CD4-positive, alpha-beta T cell treated with Interleukin-6 for 4 hours (primary cell): Measurements from ENCODE around the gene APBA2.
"Not testable (repeated sequence)": the region's sequence is repeated elsewhere in the genome, so short reads cannot be mapped to it uniquely, and the experiment has no call there.

ENCODE experiments used
- DNase-seq: peaks from one replicate; pipeline ENCODE4 v3.0.0-alpha.2; 2020; ENCODE audit warnings: mixed read lengths

APBA2 gene

DNA sequence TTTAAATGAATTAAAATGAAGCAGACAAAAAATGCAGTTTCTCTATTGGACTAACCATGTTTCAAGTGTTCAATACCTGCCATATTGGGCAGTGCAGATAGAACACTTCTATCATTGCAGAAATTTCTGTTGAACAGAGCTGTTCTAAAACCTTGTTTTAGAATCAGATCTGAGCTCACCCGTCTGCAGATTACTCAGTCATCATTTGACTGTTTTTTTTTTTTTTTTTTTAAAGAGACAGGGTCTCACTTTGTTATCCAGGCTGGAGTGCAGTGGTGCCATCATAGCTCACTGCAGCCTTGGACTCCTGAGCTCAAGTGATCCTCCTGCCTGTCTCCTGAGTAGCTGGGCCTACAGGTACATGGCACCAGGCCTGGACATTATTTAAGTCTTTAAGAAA is 128.7 kb downstream of the APBA2 start:
- DNase-seq: no peak

DNA sequence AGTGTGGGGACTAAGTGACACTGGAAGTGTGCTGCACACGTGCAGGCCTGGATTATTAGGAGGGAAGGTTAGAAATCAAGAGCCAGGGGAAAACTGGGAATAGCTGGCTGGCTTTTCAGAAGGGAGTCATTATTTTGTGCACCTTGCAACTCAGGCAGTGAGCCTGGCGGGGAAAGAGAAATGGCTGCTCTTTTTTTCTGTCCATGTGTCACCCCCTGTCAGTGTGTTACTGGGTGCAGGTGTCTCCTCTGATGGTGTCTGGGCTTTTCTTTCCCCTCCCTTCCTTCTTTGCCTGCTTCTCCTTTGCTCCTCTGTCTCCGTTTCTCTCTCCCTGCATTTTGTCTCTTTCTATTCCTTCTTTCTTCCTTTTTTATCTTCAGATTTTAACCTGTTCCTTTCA is 130.7 kb downstream of the APBA2 start:
- DNase-seq: no peak

DNA sequence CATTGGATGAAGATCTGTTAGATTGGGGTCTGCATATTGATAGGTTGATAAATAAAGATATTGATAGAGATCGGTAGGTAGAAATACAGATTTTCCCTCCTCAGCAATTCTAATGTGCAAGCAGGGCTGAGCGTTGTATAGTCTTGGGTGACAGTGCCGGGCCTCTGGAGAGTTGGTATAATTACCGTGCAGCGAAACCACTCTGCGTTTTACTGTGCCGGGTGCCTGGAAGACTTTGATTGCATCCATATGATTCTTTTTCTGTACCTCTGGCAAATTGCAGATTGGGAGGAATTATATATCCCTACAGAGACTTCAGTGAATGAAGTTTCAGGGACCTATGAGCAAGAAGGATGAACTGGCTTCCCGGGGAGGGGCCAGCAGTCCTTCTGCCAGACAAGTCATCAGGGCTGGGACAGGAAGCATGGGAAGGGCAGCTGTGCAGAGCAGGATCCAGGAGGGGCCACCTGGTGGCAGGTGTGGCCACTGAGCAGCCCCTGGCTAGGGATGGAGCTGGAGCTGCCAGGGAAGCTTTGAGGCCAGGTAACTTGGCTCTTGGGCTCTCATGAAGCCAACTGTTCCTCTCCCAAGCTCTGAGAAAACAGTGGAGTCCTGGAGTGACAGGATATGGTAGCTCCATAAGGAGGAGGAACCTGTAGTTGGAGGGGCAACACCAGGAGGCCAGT is 132.5 kb downstream of the APBA2 start:
- DNase-seq: no peak

DNA sequence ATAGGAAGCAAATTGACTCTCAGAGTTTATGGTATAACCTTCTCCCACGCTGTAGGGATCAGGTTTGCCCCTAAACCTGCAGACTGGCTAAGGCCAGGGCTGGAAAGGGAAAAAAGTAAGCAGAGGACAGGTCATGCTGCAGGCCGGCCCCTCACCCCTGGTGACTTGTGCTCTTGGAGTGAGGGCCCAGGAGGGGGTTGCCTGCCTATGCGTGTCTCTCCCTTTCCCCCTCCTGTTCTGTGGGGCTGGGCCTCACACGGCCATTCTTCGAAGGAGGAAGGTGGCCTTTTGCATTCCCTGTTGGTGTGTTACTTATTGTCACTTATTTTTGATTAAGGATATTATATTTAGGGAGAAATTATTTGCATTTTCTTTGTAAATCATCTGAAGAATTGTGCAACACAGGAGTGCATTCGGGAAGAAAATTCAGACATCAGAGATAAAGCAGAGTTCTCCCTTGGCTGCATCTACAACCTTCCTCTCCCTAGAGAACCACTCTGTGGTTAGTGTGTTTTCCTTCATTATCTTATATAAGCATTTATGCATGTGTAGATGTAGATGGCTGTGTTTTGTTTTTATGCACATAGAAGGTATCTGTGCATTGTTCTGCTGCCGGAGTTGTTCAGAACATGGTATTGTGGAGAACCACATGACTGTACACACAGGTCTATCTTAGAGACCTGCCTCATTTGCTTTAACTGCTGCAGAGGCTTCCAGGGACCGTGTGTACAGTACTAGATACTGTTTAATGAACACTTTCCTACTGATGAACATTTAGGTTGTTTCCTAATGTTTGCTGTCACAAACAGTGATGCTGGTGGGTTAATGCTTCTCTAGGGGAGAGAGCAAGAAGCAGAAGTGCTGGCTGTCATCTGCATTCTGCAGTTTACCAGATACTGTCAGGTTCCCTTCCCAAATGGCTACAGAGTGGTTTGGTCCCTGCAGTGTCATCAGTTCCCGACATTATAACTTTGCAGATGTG is 133.5 kb downstream of the APBA2 start:
- DNase-seq: no peak

DNA sequence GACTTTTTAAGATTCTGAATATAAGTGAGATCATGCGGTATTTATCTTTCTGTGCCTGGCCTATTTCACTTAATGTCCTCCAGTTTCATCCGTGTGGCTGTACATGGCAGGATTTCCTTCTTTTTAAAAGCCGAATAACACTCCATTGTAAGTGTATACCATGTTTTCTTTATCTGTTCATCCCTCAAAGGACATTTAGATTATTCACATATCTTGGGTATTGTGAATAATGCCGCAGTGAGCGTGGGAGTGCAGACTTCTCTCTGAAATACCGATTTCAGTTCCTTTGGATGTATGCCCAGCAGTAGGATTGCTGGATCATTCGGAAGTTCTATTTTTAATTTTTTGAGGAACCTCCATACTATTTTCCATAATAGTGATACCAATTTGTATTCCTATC is 136.1 kb downstream of the APBA2 start:
- DNase-seq: no peak

DNA sequence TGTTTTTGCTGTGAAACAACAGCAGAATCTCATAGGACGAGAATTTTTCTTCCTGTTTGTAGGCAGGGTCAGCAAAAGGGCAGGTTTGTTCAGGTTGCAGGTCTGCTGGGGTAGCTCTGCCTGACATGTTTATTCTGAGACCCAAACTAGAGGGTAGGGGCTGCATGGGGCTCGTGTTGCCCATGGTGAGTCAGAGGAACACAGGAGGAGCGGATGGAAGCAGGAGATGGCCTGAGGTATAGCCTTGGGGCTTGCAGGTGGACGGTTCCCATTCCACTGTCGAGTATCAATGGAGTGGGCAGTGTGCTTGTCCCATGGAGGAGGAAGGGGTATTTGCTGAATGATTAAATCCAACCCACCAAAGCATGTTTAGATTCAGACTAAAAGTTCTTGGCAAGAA is 138.9 kb downstream of the APBA2 start:
- DNase-seq: no peak

DNA sequence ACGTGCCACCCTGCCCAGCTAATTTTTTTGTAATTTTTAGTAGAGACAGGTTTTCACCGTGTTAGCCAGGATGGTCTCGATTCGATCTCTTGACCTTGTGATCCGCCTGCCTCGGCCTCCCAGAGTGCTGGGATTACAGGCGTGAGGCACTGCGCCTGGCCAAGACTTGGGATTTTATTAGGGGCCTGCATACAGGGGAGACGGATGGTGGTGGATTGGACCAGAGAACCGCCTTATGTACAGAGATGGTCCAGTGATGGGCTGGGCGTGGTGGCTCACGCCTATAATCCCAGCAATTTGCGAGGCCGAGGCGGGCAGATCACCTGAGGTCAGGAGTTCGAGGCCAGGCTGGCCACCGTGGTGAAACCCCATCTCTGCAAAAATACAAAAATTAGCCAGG is 139.6 kb downstream of the APBA2 start:
- not testable (repeated sequence) for DNase-seq

DNA sequence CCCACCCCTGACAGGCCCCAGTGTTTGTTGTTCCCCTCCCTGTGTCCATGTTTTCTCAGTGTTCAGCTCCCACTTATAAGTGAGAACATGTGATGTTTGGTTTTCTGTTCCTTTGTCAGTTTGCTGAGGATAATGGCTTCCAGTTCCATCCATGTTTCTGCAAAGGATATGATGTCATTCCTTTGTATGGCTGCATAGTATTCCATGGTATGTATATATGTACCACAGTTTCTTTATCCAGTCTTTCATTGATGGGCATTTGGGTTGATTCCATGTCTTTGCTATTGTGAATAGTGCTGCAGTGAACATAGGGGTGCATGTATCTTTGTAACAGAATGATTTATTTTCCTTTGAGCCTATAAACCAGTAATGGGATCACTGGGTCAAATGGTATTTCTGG is 142.4 kb downstream of the APBA2 start:
- DNase-seq: not testable (repeated sequence)

DNA sequence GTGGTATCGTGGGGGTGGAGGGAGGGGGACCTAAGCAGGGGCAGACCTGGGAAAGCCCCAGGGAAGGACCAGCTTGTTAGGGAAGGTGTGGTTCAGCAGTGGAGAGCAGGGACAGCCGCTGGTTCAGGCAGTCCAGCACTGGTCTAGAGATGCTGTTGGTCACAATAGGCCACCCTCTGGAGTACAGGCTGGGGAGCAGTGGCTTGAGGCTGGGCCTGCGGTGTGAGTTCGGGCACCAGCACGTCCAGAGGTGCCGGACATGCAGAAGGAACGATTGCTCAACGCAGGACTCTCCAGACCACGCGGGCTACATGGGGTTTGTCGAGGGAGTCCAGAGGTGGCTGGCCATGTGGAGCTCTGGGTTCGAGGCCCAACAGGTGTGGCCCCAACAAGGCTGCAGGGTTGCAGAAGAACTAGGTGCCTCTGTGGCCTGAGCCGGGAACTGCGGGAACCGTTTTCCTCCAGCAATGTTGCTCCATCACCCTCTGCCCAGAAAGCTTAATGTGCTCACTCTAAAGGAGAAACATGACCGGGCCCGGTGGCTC is 143.9 kb downstream of the APBA2 start:
- DNase-seq: no peak

DNA sequence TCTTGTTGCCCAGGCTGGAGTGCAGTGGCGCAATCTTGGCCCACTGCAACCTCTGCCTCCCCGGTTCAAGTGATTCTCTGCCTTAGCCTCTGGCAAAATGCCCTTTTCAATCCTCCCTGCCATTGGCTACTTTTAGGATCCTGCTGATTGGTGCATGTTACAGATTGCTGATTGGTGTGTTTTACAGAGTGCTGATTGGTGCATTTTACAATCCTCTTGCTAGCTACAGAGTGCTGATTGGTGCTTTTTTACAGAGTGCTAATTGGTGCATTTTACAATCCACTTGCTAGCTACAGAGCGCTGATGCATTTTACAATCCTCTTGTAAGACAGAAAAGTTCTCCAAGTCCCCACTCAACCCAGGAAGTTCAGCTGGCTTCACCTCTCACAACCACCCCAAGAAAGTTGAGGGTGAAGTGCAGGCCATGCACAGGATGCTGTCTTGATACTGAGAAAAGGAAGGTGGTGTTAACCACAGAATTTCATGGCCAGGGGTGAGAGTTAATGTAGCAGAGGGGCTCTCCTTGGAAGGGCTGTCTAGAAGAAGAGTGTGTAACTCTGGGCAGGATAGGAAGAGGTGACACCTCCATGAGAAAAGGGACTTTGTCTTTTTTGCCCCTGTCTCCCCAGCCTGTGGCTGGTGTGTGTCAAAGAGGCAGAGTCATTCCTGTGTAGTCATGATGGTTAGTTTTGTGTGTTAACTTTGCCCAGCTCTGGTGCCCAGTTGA is 145.9 kb downstream of the APBA2 start:
- DNase-seq: no peak

DNA sequence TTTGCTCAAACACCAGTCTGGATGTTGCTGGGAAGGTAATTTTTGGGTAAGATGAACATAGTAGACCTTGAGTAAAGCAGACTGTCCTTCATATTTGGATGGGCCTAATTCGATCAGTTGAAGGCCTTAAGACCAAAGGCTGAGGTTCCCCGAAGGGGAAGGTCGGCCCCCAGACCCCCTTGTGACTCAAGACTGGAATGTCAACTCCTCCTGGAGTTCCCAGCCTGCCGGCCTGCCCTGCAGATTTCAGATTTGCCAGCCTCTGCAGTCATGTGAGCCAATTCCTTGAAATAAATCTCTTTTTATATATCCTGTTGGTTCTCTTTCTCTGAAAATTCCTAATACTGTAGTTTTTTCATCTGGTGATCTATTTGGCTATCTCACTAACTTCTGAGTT is 146.5 kb downstream of the APBA2 start:
- no peak for DNase-seq

DNA sequence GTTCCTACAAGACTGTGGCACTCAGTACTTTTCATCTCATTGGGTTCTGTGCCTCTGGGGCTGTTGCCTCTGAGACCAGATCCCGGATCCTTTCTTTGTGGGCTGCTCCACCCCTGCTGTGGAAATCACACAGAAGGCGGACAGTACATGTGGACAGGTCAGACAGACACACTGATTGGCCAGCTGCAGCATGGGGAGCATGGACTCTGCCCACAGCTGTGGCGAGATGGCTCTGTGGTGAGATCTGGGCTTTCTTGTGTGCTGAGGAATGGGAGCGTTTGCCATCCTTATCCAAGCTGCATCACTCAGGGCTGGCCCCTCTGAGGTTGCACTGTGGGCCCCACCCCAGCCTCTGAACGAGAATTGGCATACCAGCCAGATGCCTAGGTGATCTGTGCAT is 147.0 kb downstream of the APBA2 start:
- no peak for DNase-seq

DNA sequence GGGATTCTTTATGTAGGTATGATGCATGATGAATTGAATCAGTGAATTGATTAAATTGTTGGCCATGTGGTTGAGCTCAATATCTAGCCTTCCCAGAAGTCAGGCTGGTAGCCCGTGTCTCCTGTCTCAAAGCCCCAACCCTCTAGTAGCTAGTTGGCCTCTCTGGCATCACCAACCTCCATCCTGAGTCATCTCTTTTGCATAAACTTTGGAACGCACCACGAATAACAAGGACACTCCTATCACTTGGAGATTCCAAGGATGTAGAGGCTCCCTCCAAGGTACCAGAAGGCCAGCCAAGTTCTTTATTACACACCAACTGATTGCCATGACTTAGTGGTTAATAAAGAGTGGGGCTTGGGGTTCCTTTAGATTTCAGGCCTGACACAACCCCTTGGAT is 148.4 kb downstream of the APBA2 start:
- DNase-seq: no peak

DNA sequence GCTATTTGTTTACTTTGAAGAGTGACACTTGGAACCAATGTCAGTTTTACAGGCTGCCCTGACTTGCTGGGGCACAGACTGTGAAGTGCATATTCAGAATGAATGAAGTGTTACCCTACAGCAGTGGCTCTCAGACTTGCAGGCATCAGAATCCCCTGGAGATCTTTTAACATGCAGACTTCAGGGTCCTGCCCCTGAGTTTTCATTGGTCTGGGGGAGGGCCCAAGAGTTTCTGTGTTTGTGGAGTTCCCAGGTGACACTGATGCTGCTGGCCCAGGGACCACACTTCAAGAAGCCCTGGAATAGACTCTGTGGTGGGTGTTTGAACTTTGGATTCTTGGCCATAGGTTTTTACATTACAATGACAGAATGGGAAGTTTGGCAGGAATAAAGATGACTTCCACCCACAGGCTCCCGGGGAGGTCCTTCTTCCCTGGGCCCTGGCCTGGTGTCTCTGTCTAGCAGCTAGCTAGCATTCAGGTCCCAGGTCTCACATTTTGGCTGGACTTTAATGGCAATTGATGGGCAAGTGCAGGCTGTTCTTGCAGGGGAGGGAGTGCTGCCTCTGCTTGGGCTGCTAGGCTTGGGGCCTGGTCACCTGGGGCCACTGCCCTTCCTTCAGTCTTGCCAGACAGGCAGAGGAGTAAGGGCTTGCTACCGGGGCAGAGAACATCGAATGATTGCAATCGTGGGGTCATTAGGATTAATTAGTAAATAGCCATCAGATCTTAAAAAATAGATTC is 149.0 kb downstream of the APBA2 start:
- DNase-seq: no peak

DNA sequence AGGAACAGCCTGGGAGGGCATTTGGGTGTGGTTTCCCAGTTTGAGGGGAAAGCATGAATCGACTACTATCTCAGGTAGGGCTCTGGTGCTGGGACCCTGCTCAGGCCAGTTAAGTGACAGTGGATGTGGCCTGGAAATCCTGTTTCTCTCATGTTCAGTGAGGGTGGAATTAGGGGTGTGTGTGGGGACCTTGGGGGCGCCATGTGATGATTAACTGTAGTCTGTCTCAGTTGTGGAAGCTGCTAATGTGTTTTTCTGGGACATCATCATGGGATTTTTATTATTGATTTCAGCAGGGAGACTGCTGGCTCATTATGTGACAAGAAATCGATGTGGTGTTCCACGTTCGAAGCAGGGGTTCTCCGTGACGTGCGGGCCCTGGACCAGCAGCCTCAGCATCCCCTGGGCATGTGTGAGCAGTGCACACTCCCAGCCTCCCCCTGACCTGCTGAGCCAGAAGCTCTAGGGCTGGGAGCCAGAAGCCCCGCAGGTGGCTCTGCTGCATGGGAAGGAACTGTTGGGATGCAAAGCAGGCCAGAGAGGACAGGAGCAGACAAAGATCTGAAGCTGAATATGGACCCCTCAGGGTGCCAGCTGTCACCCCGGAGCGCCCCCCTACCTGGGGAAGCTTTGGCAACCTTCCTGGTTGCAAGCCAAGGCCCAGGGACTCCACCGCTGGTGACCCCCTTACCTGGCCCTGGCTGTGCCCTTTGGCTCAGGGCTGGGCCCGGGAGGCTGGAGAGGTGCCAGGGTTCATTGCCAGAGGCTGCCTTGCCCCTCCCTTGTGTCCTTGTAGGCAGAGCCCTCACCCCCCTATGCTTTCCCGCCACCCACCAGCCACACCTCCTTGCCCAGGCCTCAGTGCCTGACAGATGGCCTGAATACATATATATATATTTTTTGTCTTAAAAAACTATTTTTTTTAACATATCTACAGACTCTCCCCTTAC is 149.8 kb downstream of the APBA2 start:
- no peak for DNase-seq

DNA sequence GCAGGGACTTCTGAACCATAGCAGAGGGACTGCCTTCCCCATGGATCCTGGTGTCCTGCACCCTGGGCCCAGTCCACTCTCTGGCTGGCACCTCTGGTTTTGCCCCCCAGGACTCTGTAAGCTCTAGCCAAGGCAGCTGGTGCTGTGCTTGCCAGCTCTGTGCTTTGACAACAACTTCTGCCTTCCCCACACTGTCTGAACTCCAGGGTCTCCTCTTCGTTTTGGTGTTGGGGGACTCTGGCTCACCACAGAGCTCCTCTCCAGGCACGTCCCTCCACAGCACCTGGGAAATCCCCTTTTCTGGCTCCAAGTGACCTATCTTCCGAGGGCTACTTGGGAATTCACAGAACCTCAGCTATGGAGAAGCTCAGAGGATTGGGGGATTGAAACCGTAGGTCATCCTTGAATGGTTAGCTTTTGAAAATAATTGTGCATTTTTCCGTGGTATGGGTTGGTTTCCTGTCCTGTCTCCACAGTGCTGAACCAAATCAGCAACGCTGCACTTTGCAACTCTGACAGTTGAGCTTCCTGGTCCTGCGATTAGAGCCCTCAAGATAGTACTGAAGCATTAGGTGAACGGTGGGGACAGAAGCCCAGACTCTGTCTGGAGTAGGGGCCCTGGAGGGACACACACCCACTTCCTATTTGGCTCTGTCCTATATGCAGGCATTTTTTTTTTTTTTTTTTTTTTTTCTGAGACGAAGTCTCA is 152.4 kb downstream of the APBA2 start:
- no peak for DNase-seq

DNA sequence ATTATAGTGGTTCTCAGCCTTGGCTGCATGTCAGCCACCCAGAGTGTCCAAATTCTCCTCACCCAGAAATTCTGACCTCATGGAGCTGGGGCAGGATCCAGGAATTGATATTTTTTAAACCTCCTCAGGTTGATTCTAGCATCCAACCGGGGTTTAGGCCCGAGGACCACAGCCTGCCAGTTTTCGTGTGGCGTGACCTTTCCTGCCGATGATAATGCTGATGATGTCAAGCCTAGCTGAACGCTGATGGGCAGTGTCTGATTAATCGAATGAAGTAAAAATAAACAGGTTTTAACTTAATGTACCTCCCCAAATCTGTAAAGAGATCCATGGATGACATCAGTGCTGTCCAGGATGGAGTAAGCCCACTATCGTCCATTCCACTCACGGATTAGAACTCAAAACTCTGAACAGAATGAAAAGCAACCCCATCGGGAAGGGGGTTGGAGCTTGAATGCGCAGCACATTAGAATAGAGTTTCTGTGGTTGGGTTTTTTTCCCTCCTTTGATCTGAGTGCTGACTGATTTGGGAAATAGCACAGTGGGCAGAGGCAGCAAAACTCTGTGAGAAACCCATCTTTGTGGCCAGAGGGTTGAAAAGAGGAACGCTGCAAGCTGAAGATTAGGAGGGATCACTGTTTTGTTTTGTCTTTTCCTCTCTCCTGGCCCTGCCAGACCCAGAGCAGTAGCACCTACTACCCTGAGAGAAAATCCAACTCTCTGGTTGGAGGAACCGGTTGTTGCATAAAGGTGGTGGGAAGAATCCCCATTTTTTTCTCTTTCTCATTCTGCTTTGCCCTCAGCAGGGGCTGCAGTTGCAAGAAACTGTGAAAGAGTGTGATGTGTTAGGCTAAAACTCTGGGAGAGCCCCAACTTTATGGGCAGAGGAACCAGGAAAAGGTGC is 153.9 kb downstream of the APBA2 start:
- DNase-seq: no peak

DNA sequence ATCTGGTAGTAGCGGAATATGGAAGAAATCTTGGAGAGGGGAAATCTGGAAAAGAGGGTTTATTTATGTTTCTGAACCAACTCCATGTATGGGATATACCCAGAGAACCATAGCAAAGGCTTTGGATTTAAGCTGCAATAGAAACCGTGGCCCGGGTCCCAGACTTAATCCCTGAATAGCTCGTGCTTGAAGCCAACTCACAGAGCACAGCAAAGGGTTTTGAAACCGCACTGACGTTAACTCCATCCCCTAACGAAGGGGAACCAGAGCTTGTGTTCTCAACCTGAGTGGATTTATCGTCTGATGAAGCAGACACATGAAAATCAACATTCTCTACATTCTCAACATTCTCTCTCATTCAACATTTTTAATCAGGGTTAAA is 154.6 kb downstream of the APBA2 start:
- no peak for DNase-seq

DNA sequence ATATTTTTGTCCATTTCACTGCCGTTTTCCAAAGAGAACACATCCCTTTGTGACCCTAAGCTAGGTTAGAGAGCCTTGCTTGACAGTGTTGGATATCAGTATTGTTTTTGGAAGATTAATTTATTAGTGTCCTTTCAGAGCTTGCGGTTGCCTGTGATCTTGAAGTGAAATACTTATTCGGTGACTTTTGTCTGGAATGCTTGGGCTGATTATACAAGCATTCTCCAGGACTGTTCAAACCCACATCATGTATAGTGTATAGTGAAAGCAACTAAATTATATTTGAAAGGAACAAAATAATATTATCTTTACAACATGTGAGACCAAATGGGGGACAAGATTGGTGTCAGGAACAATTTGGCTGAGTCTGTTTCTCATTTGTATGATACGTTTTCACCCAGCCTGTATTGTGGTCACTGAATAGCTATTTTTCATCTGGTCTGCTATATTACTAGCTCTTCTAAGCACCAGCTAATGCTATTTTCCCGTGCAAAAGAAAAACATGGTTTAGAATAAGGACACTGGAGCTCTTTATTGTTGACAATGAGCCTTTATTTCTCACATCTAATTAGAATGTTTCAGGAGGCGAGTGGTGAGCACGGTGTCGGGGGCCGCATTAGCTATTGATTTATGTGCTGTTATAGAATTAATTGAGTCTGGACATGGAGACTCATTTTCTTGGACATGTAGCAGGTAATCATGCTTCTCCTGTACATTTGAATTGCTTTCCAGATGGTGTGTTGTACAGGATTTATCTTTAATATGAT is 158.1 kb downstream of the APBA2 start:
- no peak for DNase-seq
